Measurements from ENCODE around the gene SRPK1.
A peak's percentile ranks its signal among the peaks of the same experiment; 100 is the strongest.
"Not testable (repeated sequence)": the region's sequence is repeated elsewhere in the genome, so short reads cannot be mapped to it uniquely, and the experiment has no call there.

SRPK1 gene

DNA sequence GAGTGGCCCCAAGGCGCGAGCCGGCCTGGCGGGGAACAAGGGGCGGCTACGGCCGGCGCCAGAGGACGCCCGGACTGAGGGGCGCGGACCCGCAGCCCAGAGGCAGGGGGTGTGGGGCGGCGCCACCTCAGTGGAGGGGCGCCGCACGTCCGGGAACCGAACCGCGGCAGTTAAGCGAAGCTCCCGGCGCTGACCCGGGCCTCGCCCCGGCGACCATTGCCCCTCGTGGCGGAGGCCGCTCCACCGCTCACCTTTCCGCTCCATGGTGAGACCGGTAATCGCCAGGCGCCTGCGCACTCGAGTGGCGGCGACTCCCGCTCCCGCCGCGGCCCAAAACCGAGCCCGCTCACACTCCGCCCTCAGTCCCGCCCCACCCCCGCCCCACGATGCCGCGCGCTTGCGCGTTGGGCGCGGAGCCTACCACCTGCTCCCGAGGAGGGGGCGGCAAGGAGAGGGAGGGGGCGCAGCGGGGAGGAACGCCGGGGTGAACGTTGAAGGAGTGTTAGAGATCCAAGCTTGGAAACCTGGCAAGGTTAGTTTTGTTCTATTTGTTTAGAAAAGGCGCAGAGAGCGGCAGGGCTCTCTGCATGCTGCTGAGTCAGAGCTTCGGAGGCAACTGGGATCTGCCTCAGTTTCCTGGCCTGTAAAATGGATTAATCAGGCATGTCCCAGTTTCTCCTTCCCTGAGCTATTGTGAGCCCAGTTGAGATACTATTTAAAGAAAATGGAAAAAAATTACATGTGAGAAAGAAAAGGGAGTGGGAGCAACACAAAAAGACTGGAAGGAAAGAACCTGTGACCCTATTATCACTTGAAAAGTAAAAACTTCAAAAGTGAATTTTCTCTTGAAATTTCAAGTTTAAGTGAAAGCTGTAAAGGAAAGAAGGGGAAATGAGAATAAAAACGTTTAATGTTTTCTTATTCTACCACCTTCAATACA is at the start of gene SRPK1:
SRPK1 (minus strand) TSS at position 306 of the 940 bp plus-strand sequence; CDS start at position 264, 42 bp downstream.
- DNase-seq (ENCODE audit: low spot score): peak; percentile 90

DNA sequence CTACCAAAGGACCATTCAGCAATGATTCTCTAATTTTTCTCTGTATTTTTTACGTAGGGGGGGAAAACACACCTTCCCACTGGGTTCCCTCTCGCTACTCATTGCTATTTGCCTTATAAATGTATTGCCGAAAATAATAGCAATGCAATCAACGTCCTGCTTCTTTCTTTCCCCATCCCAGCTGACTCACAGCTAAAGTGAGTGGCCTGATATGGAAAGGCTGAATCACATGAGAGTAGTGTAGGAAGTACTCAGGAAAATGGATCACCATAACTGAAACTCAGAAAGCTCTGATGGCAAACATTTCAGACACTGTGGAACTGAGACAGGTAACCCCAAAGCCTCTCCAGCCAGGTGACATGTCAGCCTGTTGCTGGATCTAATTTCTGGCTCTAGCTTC is 49.3 kb upstream of the SRPK1 start:
- no peak for DNase-seq (ENCODE audit: low spot score)

DNA sequence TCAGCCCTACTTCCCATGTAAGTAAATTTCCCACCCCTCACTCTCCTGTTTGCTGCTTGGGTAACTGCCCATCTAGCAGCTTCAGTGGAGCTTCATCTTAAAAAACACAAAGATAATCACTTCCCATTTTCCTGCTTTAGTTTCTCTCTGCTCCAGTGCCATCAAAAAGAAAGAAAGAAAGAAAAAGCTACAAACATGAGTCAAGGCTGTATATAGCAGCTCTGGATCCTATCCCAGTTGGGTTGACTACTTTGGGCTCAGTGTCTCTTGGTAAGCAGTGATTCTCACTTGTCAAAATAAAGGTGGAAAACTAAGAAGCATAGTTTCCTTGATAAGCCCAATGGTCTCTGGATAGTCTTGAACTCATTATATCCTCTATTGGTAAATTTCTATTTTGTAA is 48.7 kb upstream of the SRPK1 start:
- DNase-seq (ENCODE audit: low spot score): no peak

DNA sequence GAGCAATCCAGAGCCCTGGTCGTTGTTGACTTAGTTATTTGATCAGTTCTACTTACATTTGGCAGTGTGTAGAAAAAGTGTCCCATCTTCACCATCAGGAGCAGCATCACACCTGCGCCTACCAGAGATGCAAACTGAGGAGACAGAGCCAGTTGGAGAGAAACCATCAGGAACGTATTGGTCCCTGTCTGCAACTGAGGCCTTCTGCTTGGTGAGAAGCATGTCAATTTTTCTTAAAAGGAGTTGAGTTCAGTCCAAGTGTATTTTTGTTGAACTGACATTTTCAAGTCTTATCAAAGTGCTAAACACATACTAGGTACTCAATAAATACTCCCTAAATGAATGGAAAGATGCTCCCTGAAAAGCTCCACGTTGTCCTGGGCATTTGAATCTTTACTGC is 47.9 kb upstream of the SRPK1 start:
- DNase-seq (ENCODE audit: low spot score): no peak

DNA sequence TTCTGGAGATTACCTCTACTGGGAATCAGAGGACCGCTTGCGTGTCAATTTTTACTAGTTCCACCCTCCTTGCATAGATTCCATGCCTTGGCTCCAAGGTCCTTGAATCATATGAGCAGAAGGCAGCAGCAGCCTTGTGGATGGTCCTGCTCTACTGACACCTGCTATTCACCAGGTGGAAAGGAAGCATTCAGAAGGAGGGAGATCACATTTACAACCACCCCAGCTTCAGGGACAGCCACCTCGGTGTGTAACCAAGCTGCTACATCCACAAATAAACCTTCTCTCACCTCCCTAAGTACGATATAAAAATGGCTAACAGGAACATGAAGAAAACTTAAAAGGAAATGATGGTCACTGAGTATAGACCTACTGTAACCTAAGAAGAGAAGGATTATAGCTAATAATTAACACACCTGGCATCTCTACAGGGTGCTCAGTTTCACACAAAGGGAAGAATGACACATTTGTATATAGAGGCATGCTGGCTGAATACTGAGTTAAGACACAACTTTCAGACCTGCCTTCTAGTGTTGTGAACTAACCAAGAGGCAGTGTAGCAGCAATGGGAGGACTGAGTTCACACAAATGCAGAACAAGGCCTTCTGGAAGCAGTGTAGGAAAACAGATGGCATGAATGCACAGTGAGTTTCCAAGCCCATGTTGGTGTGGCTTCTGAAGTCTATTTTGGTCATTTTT is 46.3 kb upstream of the SRPK1 start:
- no peak for DNase-seq (ENCODE audit: low spot score)

DNA sequence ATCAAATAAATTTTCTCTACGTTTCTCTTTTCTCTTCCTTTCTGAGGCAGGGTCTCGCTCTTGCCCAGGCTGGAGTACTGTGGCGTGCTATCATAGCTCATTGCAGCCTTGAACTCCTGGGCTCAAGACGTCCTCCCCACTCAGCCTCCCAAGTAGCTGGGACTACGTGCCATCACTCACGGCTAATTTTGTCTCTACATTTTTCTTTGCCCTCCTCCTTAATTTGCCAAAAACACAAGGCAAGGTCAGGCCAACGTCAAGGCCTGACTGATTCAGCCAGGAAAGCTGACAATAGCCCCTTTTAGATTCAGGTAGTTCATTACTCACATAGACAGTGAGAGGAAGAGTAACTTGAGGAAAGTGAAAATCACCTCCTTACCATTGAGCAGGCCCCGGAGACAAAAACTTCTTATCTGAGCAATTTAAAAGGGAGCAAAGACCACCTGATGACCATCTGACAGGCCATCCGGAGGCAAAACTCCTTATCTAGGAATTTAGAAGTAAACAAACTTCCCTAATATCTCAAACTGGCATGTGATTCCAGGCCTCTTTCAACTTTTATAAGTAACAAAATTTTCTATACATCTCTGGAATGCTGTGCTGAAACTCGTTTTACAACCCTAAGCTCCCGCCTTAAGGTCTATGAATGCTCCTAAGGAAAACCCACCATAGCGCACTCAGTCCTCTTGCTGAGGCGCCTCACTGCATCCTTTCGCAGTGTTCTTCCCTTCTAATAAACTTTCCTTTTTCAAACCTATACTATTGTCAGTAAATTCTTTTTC is 42.1 kb upstream of the SRPK1 start:
- no peak for DNase-seq (ENCODE audit: low spot score)

DNA sequence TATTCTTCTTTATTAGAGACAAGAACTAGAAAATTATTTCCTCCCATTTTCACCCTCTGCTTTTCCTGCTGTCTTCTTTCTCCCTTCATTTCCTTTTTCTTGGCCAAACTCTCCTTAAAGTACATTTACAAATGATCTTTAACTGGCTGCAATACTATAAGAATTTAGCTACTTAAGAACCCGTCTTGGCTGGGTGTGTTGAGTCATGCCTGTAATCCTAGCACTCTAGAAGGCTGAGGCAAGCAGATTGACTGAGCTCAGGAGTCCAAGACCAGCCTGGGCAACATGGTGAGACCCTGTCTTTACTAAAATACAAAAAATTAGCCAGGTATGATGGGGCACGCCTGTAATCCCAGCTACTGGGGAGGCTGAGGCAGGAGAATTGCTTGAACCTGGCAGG is 39.3 kb upstream of the SRPK1 start:
- DNase-seq (ENCODE audit: low spot score): no peak

DNA sequence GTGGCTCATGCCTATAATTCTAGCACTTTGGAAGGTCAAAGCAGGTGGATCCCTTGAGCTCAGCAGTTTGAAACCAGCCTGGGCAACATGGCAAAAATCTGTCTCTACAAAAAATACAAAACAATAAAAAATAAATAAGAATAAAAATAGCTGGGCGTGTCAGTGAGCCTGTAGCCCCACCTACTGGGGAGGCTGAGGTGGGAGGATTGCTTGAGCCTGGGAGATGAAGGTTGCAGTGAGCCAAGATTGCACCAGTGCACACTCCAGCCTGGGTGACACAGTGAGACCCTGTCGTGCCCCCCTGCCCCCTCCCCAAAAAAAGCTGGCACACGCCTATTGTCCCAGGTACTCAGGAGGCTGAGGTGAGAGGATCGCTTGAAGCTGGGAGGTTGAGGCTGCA is 35.1 kb upstream of the SRPK1 start:
- no peak for DNase-seq (ENCODE audit: low spot score)

DNA sequence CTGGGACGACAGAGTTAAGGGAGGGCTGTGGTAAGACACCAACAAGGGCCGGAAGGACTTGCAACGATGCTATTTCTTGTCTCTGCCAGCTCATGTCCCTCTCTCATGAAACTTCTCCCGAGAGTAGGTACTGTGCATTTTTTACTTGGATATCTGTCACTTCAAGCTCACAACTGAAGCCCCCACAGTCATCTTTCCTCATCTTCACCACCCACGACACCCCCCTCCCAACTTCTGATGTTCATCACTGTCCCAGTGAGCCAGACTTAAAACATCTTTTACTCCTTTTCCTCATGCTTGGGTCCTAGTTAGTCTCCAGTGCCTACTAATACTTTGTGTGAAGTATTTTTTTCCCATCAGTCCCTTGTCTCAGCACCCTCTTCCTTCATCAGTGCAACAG is 34.6 kb upstream of the SRPK1 start:
- no peak for DNase-seq (ENCODE audit: low spot score)

DNA sequence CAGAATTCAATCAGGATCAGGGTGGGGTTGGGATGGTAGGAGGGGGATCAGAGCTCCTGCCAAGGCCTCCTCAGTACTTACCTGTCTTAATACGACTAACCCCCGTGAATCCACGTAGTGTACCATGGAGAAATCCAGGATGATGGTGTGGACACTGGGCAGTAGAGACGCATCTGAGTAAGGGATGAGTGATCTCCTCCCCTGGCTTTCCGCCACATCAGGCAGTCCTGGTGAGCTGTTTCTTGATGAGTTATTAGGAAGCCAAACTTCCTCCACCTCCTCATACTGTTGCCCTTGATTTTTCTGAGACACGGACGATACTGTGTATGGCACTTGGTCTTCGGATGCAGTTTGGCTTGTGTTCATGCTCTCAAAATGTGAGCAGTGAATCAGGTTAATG is 34.2 kb upstream of the SRPK1 start:
- no peak for DNase-seq (ENCODE audit: low spot score)

DNA sequence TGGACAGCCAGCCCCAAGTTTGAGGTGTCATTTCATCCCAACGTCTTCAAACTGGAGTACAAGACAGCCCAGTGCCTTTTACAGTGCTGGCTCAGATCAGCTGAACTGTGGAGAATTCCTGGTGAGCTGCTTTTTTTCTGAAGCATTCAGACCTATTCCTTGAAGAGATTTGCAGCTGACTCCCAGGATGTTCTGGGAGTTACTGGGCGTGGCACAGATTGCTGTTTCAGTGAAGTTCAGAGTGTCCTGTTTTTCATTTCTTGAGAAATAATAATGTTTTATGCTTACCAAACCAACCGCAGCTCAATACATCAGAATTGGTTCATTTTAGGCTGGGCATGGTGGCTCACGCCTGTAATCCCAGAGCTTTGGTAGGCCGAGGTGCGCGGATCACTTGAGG is 33.4 kb upstream of the SRPK1 start:
- no peak for DNase-seq (ENCODE audit: low spot score)

DNA sequence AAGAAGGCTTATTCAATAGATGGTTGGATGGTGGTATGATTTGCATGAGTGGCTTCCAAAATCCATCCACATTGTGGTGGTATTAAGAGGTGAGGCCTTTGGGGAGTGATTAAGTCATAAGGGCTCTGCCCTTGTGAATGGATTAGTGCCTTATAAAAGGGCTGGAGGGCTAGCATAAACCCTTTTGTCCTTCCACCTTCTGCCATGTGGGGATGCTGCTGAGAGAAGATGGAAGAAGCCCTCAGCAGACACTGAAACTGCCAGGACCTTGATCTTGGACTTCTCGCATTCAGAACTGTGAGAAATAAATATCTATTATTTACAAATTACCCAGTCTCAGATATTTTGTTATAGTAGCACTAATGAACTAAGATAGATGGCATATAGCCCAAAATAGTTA is 27.8 kb upstream of the SRPK1 start:
- DNase-seq (ENCODE audit: low spot score): no peak

DNA sequence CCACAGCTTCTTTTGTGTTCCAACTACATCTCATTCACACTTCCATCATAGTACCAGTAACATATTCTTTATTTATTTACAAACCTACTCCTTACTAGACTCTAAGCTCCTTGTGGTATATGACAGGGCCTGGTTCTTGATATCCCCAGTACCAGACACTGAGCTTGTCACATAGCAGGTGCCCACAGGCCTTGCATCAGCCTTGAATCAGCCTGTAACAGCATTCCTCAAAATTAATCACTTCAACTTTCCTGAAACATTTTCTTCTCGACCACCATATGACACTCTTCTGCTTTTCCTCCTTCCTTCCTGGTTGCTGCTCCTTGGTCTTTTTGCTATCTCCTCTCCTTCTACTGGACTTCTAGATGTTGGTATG is 24.7 kb upstream of the SRPK1 start:
- no peak for DNase-seq (ENCODE audit: low spot score)

DNA sequence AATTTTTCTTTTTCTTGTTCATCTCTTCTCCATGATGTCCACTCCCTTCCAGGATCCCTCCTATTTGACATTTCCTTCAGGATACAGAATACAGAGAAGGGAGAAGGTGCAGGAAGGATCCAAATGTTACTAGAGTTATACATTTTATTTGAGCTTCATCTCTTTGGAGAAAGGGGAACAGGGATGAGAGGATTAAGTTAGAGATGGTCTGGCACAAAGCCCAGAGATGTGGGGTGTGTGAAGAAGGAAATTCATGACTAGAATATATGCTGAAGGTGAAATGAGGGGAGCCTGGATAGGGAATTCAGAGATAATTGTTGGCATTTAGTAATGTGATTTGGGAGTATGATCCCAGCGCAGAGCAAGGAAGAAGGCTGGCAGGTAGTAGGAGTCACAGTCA is 22.5 kb upstream of the SRPK1 start:
- DNase-seq (ENCODE audit: low spot score): no peak

DNA sequence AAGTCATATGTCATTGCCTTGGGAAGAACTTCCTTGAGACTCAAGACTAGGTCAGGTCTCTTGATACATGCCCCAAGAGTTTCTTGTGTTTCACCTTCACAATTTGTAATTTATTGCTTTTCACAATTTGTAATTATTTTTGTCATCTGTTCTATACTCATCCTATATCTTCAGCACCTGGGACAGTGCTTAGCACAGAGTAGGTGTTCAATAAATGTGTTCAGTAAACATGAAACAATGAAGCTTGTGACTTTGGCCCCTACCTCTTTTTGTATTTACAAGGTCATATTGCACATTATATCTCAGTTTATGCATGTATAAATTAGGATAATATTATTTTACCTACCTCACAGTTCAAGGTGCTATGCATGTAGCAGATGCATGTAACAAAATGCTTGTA is 21.5 kb upstream of the SRPK1 start:
- DNase-seq (ENCODE audit: low spot score): no peak

DNA sequence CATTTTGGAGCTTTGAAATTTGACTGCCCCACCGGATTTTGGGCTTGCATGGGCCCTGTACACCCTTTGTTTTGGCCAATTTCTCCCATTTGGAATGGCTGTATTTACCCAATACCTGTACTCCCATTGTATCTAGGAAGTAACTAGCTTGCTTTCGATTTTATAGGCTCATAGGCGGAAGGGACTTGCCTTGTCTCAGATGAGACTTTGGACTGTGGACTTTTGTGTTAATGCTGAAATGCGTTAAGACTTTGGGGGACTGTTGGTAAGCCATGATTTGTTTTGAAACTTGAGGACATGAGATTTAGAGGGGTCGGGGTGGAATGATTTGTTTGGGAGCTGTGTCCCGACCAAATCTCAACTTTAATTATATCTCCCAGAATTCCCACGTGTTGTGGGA is 20.3 kb upstream of the SRPK1 start:
- not testable (repeated sequence) for DNase-seq (ENCODE audit: low spot score)

DNA sequence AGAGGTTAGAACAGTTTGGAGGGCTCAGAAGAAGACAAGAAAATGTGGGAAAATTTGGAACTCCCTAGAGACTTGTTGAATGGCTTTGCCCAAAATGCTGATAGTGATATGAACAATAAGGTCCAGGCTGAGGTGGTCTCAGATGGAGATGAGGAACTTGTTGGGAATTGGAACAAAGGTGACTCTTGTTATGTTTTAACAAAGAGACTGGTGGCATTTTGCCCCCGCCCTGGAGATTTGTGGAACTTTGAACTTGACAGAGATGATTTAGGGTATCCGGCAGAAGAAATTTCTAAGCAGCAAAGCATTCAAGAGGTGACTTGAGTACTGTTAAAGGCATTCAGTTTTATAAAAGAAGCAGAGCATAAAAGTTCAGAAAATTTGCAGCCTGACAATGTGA is 19.1 kb upstream of the SRPK1 start:
- not testable (repeated sequence) for DNase-seq (ENCODE audit: low spot score)

DNA sequence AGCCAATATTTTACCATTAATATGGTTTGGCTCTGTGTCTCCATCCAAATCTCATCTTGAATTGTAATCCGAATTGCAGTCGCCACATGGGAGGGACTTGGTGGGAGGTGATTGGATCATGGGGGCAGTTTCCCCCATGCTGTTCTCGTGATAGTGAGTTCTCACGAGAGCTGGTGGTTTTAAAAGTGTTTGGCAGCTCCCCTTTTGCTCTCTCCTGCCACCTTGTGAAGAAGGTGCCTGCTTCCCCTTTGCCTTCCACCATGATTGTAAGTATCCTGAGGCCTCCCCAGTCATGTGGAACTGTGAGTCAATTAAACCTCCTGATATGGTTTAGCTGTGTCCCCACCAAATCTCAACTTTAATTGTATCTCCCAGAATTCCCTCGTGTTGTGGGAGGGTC is 18.4 kb upstream of the SRPK1 start:
- not testable (repeated sequence) for DNase-seq (ENCODE audit: low spot score)

DNA sequence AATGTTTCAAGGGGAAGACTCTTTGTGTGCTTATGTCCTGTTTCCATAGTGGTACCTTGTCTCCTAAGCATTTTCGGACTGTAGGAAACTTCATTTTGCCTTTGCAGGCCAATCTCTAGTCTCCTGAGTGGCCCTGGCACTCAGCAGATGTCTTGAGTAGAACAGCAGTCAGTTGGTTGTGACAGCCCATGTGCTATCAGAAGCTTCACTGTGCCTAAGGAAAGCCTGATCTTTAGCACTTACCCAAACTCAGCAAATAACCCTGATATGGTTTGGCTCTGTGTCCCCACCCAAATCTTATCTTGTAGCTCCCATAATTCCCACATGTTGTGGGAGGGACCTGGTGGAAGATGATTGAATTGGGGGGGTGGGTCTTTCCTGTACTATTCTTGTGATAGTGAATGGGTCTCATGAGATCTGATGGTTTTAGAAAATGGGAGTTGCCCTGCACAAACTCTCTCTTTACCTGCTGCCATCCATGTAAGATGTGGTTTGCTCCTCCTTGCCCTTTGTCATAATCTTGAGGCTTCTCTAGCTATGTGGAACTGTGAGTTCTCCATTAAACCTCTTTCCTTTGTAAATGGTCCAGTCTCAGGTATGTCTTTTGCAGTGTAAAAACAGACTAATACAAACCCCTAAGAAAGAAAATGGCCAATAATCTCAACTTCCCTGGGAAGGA is 15.9 kb upstream of the SRPK1 start:
- no peak for DNase-seq (ENCODE audit: low spot score)

DNA sequence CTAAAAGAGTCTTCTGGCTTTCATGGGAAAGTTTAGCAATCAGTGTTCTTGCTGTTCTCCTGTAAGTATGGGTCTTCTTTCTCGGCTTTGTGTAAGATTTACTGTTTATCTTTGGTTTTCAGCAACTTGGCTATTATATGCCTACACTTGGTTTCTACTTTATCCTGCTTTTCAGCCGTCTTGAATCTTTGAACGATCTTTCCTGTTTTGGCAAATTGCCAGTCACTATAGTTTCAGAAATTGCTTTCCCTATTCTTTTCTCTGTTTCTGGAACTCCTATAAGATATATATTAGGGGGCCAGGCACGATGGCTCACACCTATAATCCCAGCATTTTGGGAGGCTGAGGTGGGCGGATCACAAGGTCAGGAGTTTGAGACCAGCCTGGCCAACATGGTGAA is 14.6 kb upstream of the SRPK1 start:
- no peak for DNase-seq (ENCODE audit: low spot score)

DNA sequence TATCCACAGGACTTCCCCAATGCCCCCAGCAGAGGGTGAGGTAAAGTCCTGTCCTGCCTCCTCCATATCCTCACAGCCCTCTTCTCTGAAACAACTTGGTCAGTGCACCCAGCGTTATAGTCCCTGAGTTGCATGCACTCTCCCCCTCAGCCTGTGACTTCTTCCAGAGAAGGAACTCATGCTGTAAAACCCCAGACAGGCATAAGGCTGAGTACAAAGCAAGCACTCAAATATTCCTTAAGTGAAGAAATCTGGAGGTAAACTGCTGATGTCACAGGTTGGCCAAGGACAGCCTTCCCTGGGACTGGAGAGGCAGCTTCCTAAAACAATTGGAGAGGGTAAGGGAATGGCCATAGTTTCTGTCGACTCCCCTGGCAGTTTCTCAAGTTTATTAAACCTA is 12.9 kb upstream of the SRPK1 start:
- DNase-seq (ENCODE audit: low spot score): no peak

DNA sequence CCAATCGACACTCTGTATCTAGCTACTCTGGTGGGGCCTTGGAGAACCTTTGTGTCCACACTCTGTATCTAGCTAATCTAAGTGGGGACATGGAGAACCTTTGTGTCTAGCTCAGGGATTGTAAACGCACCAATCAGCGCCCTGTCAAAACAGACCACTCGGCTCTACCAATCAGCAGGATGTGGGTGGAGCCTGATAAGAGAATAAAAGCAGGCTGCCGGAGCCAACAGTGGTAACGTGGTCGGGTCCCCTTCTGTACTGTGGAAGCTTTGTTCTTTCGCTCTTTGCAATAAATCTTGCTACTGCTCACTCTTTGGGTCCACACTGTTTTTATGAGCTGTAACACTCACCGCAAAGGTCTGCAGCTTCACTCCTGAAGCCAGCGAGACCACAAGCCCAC is 11.0 kb upstream of the SRPK1 start:
- not testable (repeated sequence) for DNase-seq (ENCODE audit: low spot score)
